Testis (tissue), 3 donors: ENCODE measurements around the gene LARGE1. TPM values are rescaled to one million over a fixed set of nuclear protein-coding genes. Genes with fewer than 3 reads are reported as not detected.

Source experiments
- DNase-seq: peaks from one replicate; pipeline ENCODE4 v3.0.0-alpha.2; 2019
- H3K27ac ChIP-seq, 2 donors: fragments of 200-600 bp; sonication (generic); one replicate each; pipeline ENCODE4 v1.5.1; 2019
- H3K27me3 ChIP-seq: fragments of 200-600 bp; sonication (generic); one replicate; pipeline ENCODE4 v1.5.1; 2019
- H3K36me3 ChIP-seq: fragments of 200-600 bp; sonication (generic); one replicate; pipeline ENCODE4 v1.5.1; 2017; ENCODE audit warnings: low read depth; ENCODE audit errors: missing control alignments
- H3K4me1 ChIP-seq: fragments of 200-600 bp; sonication (generic); one replicate; pipeline ENCODE4 v1.5.1; 2019
- H3K4me3 ChIP-seq, 2 donors: fragments of 200-600 bp; sonication (generic); one replicate each; pipeline ENCODE4 v1.5.1; 2017 to 2019
- H3K9me3 ChIP-seq: fragments of 200-600 bp; sonication (generic); one replicate; pipeline ENCODE4 v1.5.1; 2017
- POLR2A ChIP-seq: fragments of 450-650 bp; IDR thresholded peaks from one replicate; pipeline ENCODE4 v1.6.1; 2017; ENCODE audit warnings: antibody characterized with exemption, mild to moderate bottlenecking, moderate library complexity
- WGBS, 2 donors: methylation state at CpG; one replicate each; pipeline ENCODE4 v1.1.5; 2018; 5-methylcytosine and 5-hydroxymethylcytosine counted together
- intact Hi-C: fragments of 100-400 bp; cut with DNase I; formaldehyde crosslinking; loops from one replicate; pipeline ENCODE4 v1.15.1; 2023; ENCODE audit warnings: low total_unique reads
- polyA plus RNA-seq: library from polyadenylated mRNA; stranded (reverse); fragments of 350-450 nt; fragmentation: Illumina TruSeq; extraction: RNeasy Lipid Tissue Mini Kit (QIAGEN cat#74804); gene quantifications from one replicate; pipeline ENCODE4 v1.2.3, GENCODE V29; 2014; ENCODE audit warnings: low read depth, low replicate concordance; ENCODE audit not compliant: insufficient read depth
- total RNA-seq, 2 donors: library from RNA; depleted of rRNA; stranded (reverse); fragments of >200 nt; gene quantifications; one replicate each; pipeline ENCODE4 v1.2.3, GENCODE V29; 2016
- TF ChIP-seq, protein P1 (sequence below), 3 experiments: fragments of 450-650 bp in 2 of 3; fragments of 200-600 bp in 1 of 3; sonication (generic) in 1 of 3; IDR thresholded peaks; one replicate each; pipeline ENCODE4 v1.5.1; 2016 to 2019; ENCODE audit warnings: antibody characterized with exemption in 3 of 3, mild to moderate bottlenecking in 2 of 3, moderate library complexity in 1 of 3

The LARGE1 gene
- total and polyA plus RNA-seq, 3 donors from 2014 or later, result 19.5 to 27.3 (median 21.8) TPM

DNA sequence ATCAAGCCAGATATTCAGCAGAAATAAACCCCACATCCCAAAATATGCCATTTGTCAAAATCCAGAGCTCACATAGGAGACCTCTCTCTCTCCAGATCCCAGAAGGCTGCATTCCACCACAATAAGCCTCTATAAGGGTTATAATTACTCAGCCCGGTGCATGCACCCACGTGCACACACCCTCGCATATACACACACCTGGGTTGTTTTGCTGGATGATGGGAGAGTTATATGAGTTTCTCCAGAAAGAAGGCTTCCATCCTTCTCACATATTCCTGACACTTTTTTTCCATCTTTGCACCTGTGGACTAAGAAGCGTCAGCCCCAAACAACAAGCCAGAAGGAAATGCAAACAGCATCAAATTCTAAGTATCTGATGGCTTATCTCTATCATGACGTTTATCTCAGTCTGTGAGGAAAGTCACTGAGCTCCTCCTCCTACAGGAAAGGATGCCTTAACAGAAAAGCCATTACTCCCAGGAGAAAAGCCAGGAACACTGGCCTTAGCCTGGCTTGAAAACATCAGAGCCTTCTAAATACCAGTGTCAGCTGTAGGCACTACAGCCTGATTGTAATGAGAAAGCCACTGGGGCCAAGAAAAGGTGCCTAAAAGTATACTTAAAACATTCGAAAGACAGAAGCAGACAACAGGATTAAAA lies 253.2 kb downstream of the LARGE1 start:
- Histone ChIP-seq H3K36me3 (no peaks in the 10 kb centered on the region), H3K4me1 (no peaks in the 10 kb centered on the region), H3K4me3 (no peak overlapping the region), H3K9me3 (no peaks in the 10 kb centered on the region), H3K27ac (no peak overlapping the region), H3K27me3 (no peaks in the 10 kb centered on the region)
- DNase-seq, result no peak
- TF ChIP-seq POLR2A, result no peak
- TF ChIP-seq, protein P1, sequence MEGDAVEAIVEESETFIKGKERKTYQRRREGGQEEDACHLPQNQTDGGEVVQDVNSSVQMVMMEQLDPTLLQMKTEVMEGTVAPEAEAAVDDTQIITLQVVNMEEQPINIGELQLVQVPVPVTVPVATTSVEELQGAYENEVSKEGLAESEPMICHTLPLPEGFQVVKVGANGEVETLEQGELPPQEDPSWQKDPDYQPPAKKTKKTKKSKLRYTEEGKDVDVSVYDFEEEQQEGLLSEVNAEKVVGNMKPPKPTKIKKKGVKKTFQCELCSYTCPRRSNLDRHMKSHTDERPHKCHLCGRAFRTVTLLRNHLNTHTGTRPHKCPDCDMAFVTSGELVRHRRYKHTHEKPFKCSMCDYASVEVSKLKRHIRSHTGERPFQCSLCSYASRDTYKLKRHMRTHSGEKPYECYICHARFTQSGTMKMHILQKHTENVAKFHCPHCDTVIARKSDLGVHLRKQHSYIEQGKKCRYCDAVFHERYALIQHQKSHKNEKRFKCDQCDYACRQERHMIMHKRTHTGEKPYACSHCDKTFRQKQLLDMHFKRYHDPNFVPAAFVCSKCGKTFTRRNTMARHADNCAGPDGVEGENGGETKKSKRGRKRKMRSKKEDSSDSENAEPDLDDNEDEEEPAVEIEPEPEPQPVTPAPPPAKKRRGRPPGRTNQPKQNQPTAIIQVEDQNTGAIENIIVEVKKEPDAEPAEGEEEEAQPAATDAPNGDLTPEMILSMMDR (IDR thresholded peaks at IDR 0.05), result no peak
- 63 to 74% methylated on average over 6 of the region's 6 CpGs for WGBS, 2 donors
- intact Hi-C loops, result no loop called here

DNA sequence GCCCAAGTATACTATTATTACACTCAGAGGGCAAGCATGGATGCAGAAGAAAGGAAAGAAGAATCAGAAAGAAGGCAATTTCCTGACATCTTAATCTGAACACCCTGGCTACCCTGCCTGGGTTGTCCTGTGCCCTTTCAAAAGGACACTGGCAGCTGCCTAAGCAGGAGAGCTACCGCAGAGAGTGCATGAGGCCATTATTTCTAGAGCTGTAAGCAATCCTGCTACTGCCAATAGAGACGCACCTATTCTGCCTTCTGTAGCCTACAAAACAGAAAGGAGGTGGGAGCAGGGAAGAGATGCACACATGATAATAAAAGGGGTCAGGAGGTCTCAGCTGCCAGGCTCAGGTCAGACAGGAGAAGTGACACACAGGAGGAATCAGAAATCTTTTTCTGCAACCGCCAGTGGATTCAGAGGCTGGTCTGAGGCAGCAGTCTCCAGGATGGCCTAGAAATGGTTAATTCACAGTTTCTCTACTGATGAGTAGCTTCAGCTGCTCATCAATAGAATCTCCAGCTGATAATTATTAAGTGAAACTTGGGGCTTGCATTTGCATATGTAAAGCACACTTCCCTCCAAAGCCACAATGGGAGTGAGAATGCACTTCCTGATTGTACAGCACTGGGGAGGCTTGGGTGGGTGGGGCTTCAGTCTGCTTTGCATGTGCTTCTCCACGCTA lies 253.9 kb downstream of the LARGE1 start:
- no peak for TF ChIP-seq POLR2A
- TF ChIP-seq, protein P1 (IDR thresholded peaks at IDR 0.05), result no peak
- DNase-seq, result no peak
- Histone ChIP-seq H3K27me3 (no peaks in the 10 kb centered on the region), H3K9me3 (no peaks in the 10 kb centered on the region), H3K4me3 (no peak overlapping the region), H3K27ac (no peak overlapping the region), H3K36me3 (no peaks in the 10 kb centered on the region), H3K4me1 (no peaks in the 10 kb centered on the region)
- WGBS, 2 donors, result 75 to 82% methylated on average over 4 of the region's 4 CpGs
- intact Hi-C loops, result no loop called here

DNA sequence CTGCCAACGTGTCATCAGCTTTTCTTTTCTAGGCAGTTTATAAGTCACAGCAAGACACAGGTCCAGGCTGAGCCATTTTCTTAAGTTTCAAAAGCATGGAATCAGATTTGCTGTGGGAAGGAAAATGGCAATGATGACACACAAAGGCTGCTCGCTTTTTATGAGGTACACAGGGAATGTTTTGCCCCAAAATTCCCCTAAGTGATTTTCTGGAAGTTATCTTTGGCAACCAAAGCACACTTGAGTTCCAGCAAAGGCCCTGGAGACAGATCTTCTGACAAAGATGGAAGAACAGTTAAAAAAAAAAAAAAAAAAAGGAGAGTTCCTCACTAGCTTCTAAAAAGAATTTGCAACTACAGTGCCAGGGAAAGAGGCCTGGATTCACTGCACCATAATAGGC lies 260.8 kb downstream of the LARGE1 start:
- Histone ChIP-seq H3K36me3 (no peaks in the 10 kb centered on the region), H3K27me3 (no peaks in the 10 kb centered on the region), H3K27ac (no peak overlapping the region), H3K4me3 (no peak overlapping the region), H3K4me1 (peaks cover 9% of the 10 kb centered on the region), H3K9me3 (no peaks in the 10 kb centered on the region)
- peak; percentile 43 for DNase-seq
- intact Hi-C loops, result no loop called here
- TF ChIP-seq POLR2A, result no peak
- TF ChIP-seq, protein P1 (IDR thresholded peaks at IDR 0.05), result no peak
- 52 to 60% methylated on average over 2 of the region's 2 CpGs for WGBS, 2 donors

DNA sequence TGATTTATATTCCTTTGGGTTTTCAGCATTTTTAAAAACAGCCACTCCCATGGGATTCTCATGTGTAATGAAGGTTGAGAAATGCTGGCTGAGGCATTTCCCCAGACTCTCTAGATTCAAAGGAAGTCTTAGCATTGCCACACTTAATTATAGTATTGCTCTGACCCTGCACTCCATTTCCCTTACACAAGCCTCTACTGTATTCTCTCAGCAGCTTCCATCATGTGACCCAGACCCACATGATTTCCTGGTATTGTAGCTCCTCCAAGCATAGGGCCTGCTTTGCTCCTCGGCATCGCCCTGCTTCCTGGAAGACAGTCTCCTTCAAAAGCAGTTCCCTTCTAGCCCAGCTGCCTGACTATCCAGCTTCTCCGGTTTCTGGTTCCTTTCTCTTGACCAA lies 261.5 kb downstream of the LARGE1 start:
- no peaks in the 10 kb centered on the region for H3K36me3 ChIP-seq
- intact Hi-C loops, result no loop called here
- no peak overlapping the region for H3K27ac ChIP-seq
- H3K4me1 ChIP-seq, result peaks cover 9% of the 10 kb centered on the region
- TF ChIP-seq, protein P1 (IDR thresholded peaks at IDR 0.05), result no peak
- no peak for TF ChIP-seq POLR2A
- WGBS, 2 donors, result 46 to 63% methylated on average over 3 of the region's 3 CpGs
- no peaks in the 10 kb centered on the region for H3K27me3 ChIP-seq
- no peaks in the 10 kb centered on the region for H3K9me3 ChIP-seq
- H3K4me3 ChIP-seq, result no peak overlapping the region
- DNase-seq, result peak; percentile 65
